ENCODE measurements around the gene SPEN. TPM values are rescaled to one million over a fixed set of nuclear protein-coding genes. Genes with fewer than 3 reads are reported as not detected.

Gene SPEN
- total and polyA plus RNA-seq, 10 of the 15 experiments (the other 5 are each of a cell fraction or from before 2014, with no cell fraction given): 5.2 to 58.7 (median 20.1) TPM

DNA sequence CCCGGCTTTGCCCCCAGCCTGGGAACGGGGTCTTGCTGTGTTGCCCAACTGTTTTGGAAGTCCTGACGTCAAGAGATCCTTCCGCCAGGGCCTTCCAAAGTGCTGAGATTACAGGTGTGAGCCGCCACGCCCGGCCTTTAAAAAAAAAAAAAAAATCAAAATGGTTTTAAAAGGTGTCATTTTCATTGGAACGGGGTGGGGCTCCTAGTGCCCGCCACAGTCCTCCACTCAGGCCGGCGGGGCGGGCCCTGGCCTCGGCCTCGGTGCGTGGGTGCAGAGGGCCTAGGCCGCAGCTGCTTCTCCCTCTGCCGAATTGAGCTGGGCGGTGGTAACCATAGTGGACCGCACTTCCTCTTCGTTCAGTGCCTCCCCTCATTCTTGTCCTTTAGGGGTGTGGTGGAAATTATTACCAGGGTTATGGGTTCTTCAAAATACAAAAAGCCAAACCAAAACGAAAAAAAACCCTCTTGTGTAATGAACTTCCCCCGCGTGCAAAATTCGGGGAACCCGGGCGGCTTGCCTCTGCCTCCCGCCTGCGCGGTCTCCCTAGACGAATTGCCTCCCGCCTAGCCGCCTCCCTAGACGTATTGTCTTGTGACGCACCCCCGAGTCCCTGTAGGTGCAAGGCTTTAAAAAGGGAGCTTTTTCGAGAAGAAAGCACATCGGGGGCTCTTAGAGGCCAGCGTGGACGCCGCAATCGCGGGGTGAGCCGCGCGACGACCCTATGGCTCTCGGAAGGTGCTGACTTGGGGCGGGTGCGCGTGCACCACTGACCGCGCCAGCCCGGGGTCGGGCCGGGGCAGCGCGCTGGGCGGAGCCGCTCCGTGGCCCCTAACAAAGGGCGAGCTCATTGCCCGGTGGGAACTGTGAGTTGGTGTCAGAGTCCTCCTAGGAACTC is 10.5 kb upstream of the SPEN start (continued):
- TF ChIP-seq CREM (IDR thresholded peaks at IDR 0.05; ENCODE audit: low read depth) (peak; percentile 20; the same call in 1 of the 2 replicates), SMAD1 (IDR thresholded peaks at IDR 0.05; ENCODE audit: low read depth, partially characterized antibody) (no peak), BACH1 (IDR thresholded peaks at IDR 0.05; ENCODE audit: borderline replicate concordance) (peak; percentile 39; the same call in 1 of the 2 replicates), CEBPB (IDR thresholded peaks at IDR 0.05; ENCODE audit: borderline replicate concordance in 1 of 2, low read depth in 2 of 2, low read length in 2 of 2) (no peak), ZSCAN29 (IDR thresholded peaks at IDR 0.05) (no peak; the same call in 1 of the 2 replicates), NFXL1 (IDR thresholded peaks at IDR 0.05; ENCODE audit: borderline replicate concordance) (no peak), TCF12 (IDR thresholded peaks at IDR 0.05; ENCODE audit: low read depth, low read length) (peak; percentile 61; the same call in 1 of the 2 replicates), KAT2A (conservative IDR thresholded peaks at IDR 0.05; ENCODE audit: control insufficient read depth, low read depth, low read length) (no peak), ETV6 (conservative IDR thresholded peaks at IDR 0.05 in 1 of 2, IDR thresholded peaks at IDR 0.05 in 1 of 2; ENCODE audit: borderline replicate concordance in 1 of 2, low read depth in 1 of 2) (no peak), NBN (IDR thresholded peaks at IDR 0.05) (0 out of 2 replicates have a peak, but pooled peaks have one; percentile 16), YBX1 (IDR thresholded peaks at IDR 0.05) (no peak), ZNF384 (IDR thresholded peaks at IDR 0.05; ENCODE audit: borderline replicate concordance, low read depth, low read length) (peak; percentile 37; the same call in 1 of the 2 replicates), NR2F1 (conservative IDR thresholded peaks at IDR 0.05) (0 out of 2 replicates have a peak, but pooled peaks have one; percentile 31), ZNF622 (IDR thresholded peaks at IDR 0.05) (no peak), BMI1 (IDR thresholded peaks at IDR 0.05; ENCODE audit: borderline replicate concordance) (no peak)
- TF ChIP-seq, protein P1, sequence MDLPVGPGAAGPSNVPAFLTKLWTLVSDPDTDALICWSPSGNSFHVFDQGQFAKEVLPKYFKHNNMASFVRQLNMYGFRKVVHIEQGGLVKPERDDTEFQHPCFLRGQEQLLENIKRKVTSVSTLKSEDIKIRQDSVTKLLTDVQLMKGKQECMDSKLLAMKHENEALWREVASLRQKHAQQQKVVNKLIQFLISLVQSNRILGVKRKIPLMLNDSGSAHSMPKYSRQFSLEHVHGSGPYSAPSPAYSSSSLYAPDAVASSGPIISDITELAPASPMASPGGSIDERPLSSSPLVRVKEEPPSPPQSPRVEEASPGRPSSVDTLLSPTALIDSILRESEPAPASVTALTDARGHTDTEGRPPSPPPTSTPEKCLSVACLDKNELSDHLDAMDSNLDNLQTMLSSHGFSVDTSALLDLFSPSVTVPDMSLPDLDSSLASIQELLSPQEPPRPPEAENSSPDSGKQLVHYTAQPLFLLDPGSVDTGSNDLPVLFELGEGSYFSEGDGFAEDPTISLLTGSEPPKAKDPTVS (IDR thresholded peaks at IDR 0.05; ENCODE audit: low read depth, low read length): no peak
- TF ChIP-seq, protein P2, sequence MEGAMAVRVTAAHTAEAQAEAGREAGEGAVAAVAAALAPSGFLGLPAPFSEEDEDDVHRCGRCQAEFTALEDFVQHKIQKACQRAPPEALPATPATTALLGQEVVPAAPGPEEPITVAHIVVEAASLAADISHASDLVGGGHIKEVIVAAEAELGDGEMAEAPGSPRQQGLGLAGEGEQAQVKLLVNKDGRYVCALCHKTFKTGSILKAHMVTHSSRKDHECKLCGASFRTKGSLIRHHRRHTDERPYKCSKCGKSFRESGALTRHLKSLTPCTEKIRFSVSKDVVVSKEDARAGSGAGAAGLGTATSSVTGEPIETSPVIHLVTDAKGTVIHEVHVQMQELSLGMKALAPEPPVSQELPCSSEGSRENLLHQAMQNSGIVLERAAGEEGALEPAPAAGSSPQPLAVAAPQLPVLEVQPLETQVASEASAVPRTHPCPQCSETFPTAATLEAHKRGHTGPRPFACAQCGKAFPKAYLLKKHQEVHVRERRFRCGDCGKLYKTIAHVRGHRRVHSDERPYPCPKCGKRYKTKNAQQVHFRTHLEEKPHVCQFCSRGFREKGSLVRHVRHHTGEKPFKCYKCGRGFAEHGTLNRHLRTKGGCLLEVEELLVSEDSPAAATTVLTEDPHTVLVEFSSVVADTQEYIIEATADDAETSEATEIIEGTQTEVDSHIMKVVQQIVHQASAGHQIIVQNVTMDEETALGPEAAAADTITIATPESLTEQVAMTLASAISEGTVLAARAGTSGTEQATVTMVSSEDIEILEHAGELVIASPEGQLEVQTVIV (IDR thresholded peaks at IDR 0.05; ENCODE audit: borderline replicate concordance, partially characterized antibody): no peak
- TF ChIP-seq, protein P3, sequence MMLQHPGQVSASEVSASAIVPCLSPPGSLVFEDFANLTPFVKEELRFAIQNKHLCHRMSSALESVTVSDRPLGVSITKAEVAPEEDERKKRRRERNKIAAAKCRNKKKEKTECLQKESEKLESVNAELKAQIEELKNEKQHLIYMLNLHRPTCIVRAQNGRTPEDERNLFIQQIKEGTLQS (IDR thresholded peaks at IDR 0.05; ENCODE audit: borderline replicate concordance, extremely low read depth, low read depth, low read length): no peak
- TF ChIP-seq, protein P4, sequence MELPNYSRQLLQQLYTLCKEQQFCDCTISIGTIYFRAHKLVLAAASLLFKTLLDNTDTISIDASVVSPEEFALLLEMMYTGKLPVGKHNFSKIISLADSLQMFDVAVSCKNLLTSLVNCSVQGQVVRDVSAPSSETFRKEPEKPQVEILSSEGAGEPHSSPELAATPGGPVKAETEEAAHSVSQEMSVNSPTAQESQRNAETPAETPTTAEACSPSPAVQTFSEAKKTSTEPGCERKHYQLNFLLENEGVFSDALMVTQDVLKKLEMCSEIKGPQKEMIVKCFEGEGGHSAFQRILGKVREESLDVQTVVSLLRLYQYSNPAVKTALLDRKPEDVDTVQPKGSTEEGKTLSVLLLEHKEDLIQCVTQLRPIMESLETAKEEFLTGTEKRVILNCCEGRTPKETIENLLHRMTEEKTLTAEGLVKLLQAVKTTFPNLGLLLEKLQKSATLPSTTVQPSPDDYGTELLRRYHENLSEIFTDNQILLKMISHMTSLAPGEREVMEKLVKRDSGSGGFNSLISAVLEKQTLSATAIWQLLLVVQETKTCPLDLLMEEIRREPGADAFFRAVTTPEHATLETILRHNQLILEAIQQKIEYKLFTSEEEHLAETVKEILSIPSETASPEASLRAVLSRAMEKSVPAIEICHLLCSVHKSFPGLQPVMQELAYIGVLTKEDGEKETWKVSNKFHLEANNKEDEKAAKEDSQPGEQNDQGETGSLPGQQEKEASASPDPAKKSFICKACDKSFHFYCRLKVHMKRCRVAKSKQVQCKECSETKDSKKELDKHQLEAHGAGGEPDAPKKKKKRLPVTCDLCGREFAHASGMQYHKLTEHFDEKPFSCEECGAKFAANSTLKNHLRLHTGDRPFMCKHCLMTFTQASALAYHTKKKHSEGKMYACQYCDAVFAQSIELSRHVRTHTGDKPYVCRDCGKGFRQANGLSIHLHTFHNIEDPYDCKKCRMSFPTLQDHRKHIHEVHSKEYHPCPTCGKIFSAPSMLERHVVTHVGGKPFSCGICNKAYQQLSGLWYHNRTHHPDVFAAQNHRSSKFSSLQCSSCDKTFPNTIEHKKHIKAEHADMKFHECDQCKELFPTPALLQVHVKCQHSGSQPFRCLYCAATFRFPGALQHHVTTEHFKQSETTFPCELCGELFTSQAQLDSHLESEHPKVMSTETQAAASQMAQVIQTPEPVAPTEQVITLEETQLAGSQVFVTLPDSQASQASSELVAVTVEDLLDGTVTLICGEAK (IDR thresholded peaks at IDR 0.05; ENCODE audit: borderline replicate concordance): no peak
